Brain pericyte (primary cell): ENCODE measurements around the gene SERINC5.

Experiments
- DNase-seq: peaks from one replicate; pipeline ENCODE4 v3.0.0-alpha.2; 2012; ENCODE audit warnings: low read depth, low spot score

Gene SERINC5

DNA sequence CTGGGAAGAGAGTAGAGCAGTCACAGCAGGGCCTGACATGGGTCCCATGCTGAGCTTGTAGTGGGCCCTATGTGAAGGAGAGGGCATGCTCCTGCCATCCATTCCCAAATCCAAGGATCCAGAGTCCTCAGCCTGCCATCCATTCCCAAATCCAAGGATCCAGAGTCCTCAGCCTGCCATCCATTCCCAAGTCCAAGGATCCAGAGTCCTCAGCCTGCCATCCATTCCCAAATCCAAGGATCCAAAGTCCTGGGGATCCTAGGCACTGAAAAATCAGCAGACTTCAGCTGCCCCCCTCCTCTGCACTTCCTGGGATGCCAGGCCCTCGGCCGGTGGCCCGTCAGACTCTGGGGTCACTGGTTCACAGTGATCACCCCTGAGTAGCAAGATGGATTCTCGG lies 187.1 kb downstream of the SERINC5 start:
- DNase-seq = no peak

GRCh38 chr5:80068246-80068636 lies 187.6 kb downstream of the SERINC5 start:
- no peak for DNase-seq

DNA sequence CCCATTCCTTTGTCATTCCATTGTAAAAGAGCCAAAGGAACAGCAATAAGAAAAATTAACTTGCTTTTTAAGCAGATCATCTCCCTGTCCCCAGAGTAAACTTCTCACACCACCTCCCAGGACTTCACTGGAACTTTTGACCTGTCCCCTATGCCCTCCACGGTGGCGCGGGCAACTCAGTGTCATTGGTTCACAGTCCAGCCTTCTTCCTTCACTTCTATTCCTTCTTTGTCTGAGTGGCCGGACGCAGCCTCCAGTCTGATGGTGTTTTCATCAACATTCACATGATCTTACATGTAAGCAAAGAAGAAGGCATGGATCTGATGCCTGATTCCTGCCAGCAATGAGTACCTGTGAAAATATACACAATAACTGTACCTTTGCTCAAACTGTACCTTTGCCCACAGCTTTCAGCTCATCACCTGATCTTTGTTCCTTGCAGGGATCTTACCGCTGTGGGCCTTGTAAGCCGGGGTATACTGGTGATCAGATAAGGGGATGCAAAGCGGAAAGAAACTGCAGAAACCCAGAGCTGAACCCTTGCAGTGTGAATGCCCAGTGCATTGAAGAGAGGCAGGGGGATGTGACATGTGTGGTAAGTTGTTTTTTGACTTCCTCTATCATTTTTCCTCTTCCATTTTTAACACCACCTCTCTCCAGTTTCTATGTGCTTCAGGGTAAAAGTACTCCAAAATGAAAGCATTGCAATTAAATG lies 188.2 kb downstream of the SERINC5 start:
- DNase-seq = no peak

GRCh38 chr5:80067016-80067415 lies 188.8 kb downstream of the SERINC5 start:
- no peak for DNase-seq

DNA sequence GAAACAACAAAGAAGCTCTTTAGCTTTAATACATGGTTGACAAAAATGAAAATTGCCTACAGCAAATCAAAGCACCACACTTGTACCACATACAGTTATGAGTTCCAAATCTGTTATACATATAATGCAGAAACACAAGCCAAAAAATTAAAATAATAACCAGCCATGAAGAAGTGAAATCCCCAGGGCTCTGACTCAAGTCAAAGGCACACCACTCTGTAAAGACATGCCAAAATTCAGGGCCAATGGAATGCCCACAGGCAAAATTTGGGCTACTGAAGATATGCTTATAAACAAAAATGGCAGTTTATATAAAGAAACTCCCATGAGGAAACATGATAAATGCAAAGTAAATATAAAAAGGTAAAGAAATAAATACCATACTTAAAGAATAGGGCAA lies 191.7 kb downstream of the SERINC5 start:
- DNase-seq = no peak
